GM20431 (cell line): Measurements from ENCODE around the gene NUDC.
"Not testable (repeated sequence)": the region's sequence is repeated elsewhere in the genome, so short reads cannot be mapped to it uniquely, and the experiment has no call there.

ENCODE experiments used
- in situ Hi-C: fragments of 300-500 bp; cut with MseI, MboI; formaldehyde crosslinking; loops from one replicate; pipeline ENCODE4 v1.15.0; 2020; ENCODE audit warnings: low sequenced_read_pairs; ENCODE audit not compliant: unreplicated experiment

Gene NUDC

DNA sequence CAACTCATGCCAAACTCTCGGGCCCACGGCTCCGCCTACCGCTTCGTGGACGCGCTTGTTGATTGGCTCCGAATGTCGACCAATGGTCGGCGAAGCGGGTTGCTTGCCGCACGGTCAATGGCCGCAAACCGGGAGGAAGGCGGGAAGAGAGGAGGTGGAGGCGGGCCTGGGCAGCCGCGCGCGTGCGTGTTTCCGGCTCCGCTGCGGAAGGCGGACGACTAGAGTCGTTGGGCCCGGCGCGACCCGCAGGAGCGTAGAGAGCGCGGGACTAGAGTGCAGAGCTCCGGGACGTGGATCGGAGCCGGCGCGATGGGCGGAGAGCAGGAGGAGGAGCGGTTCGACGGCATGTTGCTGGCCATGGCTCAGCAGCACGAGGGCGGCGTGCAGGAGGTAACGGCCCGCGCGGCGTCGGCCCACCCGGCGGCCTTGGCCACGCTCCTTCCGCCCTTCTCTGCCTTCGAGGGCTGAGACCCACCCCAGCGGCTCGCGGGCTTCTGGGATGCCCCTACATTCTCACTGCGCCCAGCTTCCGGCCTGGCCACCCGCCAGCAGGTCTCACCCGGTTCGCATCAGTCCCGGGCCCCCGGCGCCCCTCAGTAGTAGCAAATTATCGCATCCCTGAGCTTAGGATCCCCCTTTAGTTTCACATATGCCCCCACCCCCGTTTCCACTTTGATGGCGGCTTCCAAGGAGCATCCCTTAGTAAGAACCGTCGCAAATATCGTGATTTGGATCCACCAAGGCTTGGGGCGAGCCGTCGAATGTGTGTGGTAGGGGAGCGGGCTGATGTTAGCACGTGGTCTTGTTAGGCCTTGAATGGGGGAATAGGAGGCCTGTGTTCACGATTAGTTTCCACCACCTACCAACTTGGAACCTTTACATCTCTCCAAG, at the start of gene NUDC:
NUDC (plus strand) TSS at position 204 of the 891 bp plus-strand sequence; CDS start at position 310, 106 bp downstream.
- in situ Hi-C loops, result no loop called here

DNA sequence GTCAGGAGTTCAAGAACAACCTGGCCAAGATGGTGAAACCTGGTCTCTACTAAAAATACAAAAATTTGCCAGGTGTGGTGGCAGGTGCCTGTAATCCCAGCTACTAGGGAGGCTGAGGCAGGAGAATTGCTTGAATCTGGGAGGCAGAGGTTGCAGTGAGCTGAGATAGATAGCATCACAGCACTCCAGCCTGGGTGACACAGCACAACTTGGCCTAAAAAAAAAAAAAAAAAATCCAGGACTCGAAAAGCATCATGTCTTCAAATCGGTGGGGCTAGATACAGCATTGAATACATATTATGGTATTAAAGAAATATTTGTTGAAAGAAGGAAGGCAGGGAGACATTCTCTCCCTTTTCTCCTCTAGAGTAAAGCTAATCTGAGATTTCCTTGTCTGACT, 48.4 kb upstream of the NUDC start:
- in situ Hi-C loops, result not testable (repeated sequence)

DNA sequence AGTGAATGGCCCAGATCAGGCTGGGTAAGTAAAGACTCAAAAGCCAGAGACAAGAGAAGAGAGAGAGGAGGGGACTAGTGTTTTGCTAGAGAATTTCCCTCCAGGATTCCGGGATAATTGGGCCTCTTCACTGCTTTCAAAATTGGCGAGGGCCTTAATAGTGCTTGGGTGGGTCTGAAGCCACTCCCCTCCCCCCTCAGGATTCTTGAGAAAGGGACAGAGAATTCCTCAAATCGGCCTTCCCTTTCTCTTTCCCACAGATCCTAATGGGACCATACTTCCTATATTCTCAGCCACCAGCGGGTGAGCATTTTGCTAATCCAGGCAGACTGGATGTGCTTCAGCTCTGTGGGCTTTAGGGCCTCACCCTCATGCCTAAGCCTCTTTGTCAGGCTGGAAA, 46.6 kb upstream of the NUDC start:
- in situ Hi-C loops, result no loop called here

DNA sequence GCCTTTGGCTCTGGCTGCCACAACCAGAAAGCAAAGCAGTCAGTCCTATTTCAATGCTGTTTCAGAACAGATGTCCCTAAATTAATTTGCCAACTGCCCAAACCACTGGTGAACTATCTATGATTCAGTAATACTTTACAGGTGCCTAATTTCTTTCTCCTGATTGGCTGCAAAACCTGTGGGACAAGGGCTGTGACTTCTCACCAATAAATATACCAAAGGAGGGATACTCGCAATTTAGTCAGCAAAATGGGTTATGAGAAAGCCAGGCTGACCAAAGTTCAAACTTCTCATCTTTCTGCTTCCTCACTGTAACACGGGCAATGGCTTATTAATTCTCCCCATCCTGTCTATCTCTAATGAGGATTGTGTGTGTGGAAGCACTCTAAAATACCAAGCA, 44.2 kb upstream of the NUDC start:
- in situ Hi-C loops, result no loop called here

DNA sequence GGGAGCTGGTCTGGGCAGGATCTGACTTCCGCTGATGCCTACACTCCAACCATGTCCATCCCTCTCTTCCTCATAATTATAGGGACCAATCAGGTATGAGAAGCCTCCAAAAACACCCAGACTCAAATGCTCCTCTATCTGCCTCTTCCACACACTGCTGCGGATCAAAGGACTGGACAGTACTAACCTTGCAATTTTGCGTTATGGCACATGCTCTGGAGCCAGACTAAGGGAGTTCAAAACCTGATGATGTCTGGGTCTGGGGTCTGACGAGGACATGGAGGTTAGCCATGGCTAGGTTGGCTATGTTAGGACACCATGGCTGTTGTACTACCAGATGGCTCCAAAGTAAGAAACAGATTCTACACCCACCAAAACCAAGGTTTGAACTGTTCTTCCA, 41.8 kb upstream of the NUDC start:
- in situ Hi-C loops, result no loop called here

DNA sequence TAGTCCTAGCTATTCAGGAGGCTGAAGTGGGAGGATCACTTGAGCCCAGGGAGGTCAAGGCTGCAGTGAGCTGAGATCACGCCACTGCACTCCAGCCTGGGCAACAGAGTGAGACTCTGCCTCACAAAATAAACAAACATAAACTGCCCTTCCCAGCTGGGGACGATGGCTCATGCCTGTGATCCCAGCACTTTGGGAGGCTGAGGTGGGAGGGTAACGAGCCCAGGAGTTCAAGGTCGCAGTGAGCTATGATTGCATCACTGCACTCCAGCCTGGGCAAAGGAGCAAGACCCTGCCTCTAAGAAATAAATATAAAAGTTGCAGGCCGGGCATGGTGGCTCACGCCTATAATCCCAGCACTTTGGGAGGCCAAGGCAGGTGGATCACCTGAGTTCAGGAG, 39.9 kb upstream of the NUDC start:
- in situ Hi-C loops, result not testable (repeated sequence)

DNA sequence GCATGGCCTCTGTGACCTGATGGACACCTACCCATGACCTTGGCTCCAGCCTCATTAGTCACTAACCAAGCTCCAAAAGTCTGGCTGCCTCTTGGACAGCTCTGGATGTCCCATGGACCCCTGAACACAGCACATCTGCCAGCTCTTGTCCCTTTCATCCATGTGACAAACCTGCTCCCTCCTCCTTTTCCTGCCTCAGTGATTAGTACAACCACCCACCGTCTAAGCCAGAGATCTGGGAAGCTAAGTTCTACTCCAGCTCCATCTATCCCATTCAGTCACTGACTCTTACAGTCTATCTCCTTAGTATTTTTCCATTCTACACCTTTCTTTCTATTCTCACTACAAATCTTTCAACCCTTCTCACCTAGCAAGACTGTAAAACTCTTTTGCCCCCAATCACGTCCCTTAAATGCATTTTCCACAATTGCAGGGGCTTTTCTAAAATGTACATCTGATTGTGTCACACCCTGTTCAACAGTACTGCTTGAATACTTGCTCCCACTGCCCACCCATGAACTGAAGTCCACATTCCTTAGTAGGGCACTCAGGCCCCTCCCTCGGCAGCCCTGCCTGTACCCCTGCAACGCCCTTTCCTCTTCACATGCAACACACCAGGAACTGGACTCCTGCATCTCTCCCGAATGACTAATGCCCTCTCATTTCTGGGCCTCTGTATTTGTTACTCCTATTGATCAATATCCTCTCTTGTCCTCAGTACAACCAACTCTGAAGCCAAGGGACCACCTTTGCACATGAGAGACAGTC, 38.7 kb upstream of the NUDC start:
- in situ Hi-C loops, result no loop called here

DNA sequence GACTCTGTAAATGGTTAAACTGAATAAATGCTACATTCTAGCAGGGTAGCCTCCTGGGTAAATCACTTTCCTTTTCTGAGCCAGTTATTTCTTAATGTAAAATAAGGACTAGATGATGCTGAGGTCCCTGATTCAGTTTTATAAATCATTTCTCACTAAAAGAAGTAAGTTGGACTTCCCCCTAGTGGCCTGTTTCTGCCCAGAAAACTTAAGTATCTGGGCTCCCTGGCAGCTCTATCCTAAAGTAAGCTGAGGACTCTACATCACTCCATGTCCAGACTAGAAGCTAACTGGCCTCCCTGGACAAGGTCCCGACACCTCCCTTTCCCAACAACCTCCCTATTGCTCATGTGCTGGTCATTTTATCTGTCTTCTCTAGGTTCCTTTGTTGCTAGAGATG, 34.4 kb upstream of the NUDC start:
- in situ Hi-C loops, result no loop called here

DNA sequence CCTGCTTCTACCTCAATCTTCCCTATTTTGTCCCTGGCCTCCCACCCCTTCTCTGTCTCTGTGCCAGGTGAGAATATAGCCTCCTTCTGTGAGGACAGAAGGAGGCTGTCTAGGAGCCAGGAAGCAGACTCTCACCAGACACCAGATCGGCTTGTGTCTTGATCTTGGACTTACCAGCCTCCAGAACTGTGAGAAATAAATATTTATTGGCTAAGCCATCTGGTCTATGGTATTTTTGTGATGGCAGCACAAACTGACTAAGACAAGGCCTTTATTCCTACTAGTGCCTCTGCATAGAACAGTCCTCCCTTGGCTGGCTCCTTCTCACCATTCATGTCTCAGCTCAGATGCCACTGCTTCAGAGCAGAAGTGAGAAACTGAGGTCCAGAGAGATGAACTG, 33.3 kb upstream of the NUDC start:
- in situ Hi-C loops, result no loop called here

DNA sequence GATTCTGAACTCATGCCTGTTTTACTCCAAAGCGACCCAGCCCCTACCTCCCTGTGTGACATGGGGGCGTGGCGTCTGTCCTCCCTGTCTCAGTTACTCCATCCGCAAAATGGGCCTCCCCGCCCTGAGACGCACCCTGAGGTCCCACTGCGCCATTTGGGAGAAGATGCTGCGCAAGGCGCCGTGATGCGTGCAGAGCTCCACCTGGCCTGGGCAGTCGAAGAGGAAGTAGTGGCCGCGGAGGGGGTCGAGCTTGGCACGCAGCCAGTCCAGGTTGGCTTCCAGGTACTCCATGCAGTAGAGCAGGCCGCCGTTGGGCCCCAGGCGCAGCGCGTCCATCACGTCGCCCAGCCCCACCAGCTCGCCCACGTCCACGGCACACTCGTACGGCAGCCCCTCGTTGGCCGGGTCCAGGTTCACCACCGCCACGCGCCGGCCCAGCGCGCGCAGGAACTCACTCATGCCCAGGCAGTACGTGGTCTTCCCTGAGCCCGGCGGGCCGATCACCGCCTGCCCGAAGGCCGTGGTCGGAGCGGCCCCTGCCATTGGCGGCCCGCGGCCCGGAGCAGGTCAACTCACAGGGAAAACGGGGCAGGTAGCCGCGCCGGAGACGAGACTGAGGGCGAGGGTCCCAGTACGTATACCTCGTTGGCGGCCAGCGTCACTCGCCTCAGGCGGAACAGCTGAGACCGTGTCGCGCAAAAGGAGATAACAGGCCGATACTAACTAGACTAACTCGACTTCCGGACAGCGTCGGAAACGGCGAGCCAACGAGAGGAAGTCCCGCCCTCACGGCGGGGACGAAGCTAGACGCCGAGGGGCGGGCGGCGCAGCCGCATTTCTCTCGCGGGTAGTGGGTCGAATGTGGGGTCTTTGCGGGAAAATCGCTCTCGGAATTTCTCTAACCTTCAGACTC, 31.7 kb upstream of the NUDC start, which contains the start of gene GPN2:
GPN2 (minus strand) TSS at position 733 of the 916 bp plus-strand sequence; CDS start at position 546, 187 bp downstream.
- in situ Hi-C loops, result no loop called here

DNA sequence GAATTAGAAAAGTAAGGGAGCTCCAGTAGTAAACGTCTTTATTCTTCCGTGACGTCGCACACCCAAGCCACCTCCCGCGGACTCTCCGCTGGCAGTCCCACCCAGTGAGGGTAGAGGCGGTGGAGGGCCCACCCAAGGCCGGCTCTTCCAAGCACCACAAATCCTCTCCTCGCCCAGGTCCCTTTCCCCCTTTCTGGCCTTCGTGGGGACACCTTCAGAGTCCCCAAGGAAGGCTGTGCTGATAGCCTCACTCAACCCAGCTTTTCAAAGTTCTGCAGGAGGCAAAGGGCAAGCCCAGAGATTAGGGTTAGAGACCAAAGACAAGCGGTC, 31.1 kb upstream of the NUDC start:
- in situ Hi-C loops, result no loop called here

DNA sequence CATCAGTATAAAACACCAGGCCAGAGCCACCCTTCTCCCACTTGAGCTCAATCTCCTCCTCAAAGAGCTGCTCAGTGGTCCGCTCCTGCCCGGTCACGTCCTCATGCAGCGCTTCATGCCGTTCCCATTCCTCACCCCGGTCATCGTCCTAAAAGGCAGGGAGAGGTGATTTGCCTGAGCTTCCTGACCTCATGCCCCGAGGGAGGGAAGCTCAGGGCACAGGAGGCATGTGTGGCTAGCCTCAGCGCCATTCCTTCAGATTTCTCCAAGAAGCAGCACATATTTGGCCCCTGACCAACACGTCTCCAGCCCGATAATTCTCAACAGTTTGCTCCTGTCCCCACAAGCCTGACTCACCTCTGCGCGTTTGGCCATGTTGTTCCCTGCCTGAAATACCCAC, 27.3 kb upstream of the NUDC start:
- in situ Hi-C loops, result no loop called here

DNA sequence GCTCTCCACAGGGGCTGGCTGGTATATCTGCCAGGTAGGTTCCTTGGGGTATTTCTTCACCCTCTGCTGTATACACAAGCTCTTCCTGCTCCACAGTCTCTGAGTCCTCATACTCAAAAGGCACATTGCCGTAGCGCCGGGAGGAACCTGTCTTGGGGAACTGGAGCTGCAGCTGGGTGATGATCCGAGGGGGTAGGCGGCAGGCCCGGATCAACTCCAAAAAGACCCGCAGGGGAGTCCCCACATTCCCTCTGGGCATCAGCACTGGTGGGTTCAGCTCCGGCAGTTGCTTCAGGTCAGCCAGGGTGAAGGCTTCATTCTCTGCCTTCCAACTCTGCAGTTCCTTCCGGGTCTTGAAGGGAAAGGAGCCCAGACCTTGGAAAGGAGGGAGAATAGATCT, 24.2 kb upstream of the NUDC start:
- in situ Hi-C loops, result no loop called here

DNA sequence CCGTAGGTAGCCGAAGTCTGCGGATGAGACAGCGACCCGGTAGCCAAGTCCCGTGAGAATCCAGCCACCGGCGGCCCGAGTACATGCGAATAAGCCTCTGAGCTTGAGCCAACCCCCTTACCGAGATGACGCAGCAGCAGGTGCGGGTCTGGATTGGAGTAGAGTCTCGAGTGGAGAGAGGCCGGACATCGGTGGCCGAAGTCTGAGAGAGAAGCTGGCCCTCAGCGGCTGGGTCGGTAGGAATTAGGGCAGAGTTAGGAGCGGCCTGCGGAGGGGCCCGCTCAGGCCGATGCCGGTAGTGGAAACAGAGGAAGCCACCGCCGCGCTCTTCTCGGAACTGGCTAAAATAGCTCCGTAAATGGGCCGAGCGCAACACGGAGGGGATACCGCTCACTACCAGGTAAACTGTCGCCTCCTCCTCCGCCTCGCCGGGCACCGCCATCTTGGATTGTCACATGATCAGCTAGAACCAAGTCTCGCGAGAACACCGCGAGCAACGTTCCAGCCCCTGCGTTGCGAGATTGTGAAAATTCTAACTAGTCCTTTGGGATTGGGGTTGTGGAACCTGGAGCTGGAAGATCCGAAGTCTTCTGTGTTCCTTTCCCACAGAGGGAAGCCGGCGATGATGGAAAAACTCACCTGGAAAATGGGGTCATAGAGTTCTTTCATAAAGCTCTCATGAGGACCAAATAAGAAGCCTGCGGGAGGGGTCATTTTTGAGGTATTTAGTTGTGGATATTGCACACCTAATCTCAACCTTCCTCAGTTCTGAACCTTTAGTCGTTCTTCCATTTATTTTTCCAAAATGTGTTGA, 21.3 kb upstream of the NUDC start, which contains the start of gene GPATCH3:
GPATCH3 (minus strand) TSS at position 467 of the 814 bp plus-strand sequence; CDS start at position 442, 25 bp downstream.
- in situ Hi-C loops, result no loop called here

DNA sequence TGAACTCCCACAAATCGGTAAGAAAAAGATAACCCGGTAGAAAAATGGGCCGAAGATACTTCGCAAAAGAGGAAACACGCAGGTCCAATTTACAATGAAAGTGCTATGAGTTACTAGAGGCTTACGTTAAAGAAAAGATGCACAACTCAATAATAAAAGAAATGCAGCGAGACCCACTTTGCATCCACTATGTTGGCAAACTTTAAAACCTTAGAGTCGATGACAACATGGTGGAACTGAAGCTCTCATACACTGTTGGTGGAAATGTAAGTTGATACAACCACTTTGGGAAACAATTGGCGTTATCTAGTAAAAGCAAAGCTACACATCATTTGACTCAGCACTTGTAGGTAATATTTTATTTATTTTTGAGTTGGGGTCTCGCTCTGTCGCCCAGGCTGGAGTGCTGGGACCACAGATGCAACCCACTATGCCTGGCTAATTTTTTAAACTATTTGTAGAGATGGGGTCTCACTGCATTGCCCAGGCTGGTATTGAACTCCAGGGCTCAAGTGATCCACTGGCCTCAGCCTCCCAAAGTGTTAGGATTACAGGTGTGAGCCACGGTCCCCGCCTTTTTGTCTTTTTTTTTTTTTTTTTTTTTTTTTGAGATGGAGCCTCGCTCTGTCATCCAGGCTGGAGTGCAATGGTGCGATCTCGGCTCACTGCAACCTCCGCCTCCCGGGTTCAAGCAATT, 20.6 kb upstream of the NUDC start:
- in situ Hi-C loops, result no loop called here

DNA sequence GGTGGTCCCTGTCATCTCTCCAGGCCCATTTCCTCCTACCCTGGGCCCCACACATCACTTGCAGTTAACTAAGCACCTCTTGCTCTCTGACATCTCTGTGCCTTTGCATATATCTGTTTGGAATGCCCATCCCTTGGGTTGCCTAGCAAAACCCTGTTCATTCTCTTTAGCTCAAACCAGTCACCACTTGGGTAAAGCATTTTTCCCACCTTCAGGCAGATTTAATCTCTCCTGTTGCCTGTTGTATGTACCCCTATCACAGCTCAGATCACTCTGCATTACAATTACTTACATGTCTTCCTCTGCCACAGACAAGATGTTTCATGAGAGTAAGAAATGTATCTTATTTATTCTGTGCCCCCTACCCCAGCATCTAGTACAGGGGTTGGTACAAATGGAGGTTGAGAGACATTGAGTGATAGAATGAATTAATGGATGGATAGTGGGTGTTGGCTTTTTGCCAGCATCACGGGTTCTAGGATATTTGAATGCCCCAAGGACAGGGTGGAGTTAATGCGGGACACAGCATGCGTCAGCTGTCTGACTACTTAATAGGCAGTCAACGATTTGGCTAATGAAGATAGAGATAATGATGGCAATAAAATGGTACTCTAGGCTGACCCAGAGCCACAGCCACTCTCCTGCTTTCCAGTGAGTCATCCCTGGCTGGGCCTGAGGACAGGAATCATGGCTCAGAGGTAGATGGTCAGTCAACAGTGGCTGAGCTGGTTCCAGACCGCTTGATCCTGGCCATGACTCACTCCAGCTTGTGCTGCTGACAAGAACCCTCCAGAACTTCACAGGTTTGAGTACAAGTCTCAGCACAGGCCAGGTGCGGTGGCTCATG, 14.2 kb upstream of the NUDC start:
- in situ Hi-C loops, result no loop called here

DNA sequence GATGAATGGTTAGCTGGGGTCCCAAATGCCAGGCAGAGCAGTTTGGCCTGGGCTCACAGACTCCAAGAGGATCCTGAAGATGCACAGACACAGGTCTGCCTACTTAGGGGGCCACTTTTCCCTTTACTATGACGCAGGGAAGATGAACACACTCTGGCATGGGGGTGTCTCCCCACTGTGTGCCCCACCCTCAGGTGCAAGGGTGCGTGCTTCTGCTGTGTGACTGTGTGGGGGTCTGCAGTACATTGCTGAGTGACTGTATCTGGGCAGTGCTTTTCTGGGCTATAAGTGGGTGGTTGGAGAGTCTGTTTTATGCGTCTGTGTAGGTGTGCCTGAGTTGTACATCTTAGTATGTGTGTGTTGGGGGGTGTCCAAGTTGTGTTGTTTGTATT, 11.6 kb upstream of the NUDC start:
- in situ Hi-C loops, result no loop called here
